Fibroblast of lung (primary cell): ENCODE results near the gene SLC27A4. TPM values are rescaled to one million over a fixed set of nuclear protein-coding genes. Genes with fewer than 3 reads are reported as not detected.

Experiments used
- DNase-seq, 2 donors: peaks; one replicate each; pipeline versions ENCODE4 v3.0.0 to v3.0.0-alpha.2; 2010; ENCODE audit warnings: low read depth in 2 of 2
- H2AFZ ChIP-seq: 2 replicates; pipeline ENCODE4 v1.5.1; 2012; ENCODE audit warnings: low read length, control low read depth, inconsistent platforms
- H3K27ac ChIP-seq: 2 replicates; pipeline ENCODE4 v1.5.1; 2011; ENCODE audit warnings: low read length, control low read depth; ENCODE audit not compliant: insufficient read depth
- H3K27me3 ChIP-seq: 2 replicates; pipeline ENCODE4 v1.5.1; 2011; ENCODE audit warnings: mild to moderate bottlenecking, low read length; ENCODE audit not compliant: control insufficient read depth, insufficient read depth
- H3K36me3 ChIP-seq: 2 replicates; pipeline ENCODE4 v1.5.1; 2011; ENCODE audit warnings: low read length; ENCODE audit not compliant: control insufficient read depth, insufficient read depth
- H3K4me1 ChIP-seq: 2 replicates; pipeline ENCODE4 v1.5.1; 2011; ENCODE audit warnings: low read length; ENCODE audit not compliant: control insufficient read depth, insufficient read depth; ENCODE audit errors: extremely low read depth
- H3K4me2 ChIP-seq: 2 replicates; pipeline ENCODE4 v1.5.1; 2011; ENCODE audit warnings: low read length, control low read depth; ENCODE audit not compliant: insufficient read depth; ENCODE audit errors: extremely low read depth
- H3K4me3 ChIP-seq, 4 experiments: fragments of 200-600 bp in 1 of 4; sonication (generic) in 1 of 4; replicated peaks in 1 of 4; 2 replicates each; pipeline ENCODE4 v1.5.1; 2011 to 2016; ENCODE audit warnings: low read length in 4 of 4, low read depth in 3 of 4, mild to moderate bottlenecking in 3 of 4, control low read depth in 2 of 4, inconsistent platforms in 1 of 4, mixed read lengths in 1 of 4; ENCODE audit not compliant: insufficient read depth in 1 of 4; ENCODE audit errors: control extremely low read depth in 1 of 4
- H3K79me2 ChIP-seq: 2 replicates; pipeline ENCODE4 v1.5.1; 2012; ENCODE audit warnings: mild to moderate bottlenecking, low read length, inconsistent platforms; ENCODE audit not compliant: control insufficient read depth, insufficient read depth
- H3K9ac ChIP-seq: 2 replicates; pipeline ENCODE4 v1.5.1; 2011; ENCODE audit warnings: mild to moderate bottlenecking, low read length, control low read depth; ENCODE audit not compliant: insufficient read depth
- H3K9me3 ChIP-seq: 2 replicates; pipeline ENCODE4 v1.5.1; 2012; ENCODE audit warnings: low read depth, low read length; ENCODE audit not compliant: control insufficient read depth, insufficient read depth
- H4K20me1 ChIP-seq: 2 replicates; pipeline ENCODE4 v1.5.1; 2011; ENCODE audit warnings: low read length; ENCODE audit not compliant: control insufficient read depth, insufficient read depth; ENCODE audit errors: extremely low read depth
- EZH2 ChIP-seq: IDR thresholded peaks from 2 replicates; pipeline ENCODE4 v1.5.1; 2012; ENCODE audit warnings: low read length, control low read depth, mild to moderate bottlenecking; ENCODE audit errors: missing control alignments
- polyA plus RNA-seq, 2 donors: library from polyadenylated mRNA; depleted of rRNA in 1 of 2; stranded (reverse) in 1 of 2; unstranded in 1 of 2; fragments of >200 nt; gene quantifications; 2 replicates each; pipeline ENCODE4 v1.2.1, GENCODE V29; 2011 to 2012; ENCODE audit warnings: missing spikeins in 1 of 2
- total RNA-seq: library from RNA; depleted of rRNA; stranded (reverse); fragments of >200 nt; gene quantifications from 2 replicates; pipeline ENCODE4 v1.2.1, GENCODE V29; 2014
- TF ChIP-seq, protein P1 (sequence below), 2 donors: IDR thresholded peaks in 1 of 2; conservative IDR thresholded peaks in 1 of 2; 1 replicate in 1 of 2; 2 replicates in 1 of 2; pipeline ENCODE4 v1.5.1; 2011 to 2012; ENCODE audit warnings: low read length in 2 of 2, control low read depth in 1 of 2, inconsistent platforms in 1 of 2, low read depth in 1 of 2, mild to moderate bottlenecking in 1 of 2

Gene SLC27A4
- total and polyA plus RNA-seq, 2 donors (not counting 1 experiment from before 2014, with no cell fraction given), result 10.3 to 11.7 TPM

DNA sequence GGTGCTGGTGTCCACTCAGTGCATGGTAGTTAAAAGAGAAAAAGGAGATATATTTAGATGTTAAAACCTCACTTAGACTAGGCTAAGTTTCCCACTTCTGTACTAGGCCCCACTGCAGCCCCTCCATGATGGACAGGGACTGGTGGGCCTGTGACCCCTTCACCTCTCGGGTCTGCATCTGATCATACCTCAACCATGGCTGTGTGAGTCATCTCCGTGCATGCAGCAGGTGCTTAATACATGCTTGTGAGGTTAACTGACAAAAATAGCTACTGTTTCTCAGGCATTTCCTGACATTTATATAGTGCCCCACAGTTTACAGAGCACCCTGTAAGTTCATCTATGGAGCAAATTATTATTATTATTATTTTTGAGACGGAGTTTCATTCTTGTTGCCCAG is 22.4 kb downstream of the SLC27A4 start:
- no peak overlapping the region for H3K4me3 ChIP-seq
- H3K36me3 ChIP-seq, result no peaks in the 10 kb centered on the region
- H4K20me1 ChIP-seq, result no peaks in the 10 kb centered on the region
- H3K27ac ChIP-seq, result no peak overlapping the region
- H2AFZ ChIP-seq, result no peak overlapping the region
- H3K79me2 ChIP-seq, result no peaks in the 10 kb centered on the region
- no peak overlapping the region for H3K9ac ChIP-seq
- no peak for DNase-seq
- H3K4me2 ChIP-seq, result no peak overlapping the region
- no peak for TF ChIP-seq EZH2
- TF ChIP-seq, protein P1, sequence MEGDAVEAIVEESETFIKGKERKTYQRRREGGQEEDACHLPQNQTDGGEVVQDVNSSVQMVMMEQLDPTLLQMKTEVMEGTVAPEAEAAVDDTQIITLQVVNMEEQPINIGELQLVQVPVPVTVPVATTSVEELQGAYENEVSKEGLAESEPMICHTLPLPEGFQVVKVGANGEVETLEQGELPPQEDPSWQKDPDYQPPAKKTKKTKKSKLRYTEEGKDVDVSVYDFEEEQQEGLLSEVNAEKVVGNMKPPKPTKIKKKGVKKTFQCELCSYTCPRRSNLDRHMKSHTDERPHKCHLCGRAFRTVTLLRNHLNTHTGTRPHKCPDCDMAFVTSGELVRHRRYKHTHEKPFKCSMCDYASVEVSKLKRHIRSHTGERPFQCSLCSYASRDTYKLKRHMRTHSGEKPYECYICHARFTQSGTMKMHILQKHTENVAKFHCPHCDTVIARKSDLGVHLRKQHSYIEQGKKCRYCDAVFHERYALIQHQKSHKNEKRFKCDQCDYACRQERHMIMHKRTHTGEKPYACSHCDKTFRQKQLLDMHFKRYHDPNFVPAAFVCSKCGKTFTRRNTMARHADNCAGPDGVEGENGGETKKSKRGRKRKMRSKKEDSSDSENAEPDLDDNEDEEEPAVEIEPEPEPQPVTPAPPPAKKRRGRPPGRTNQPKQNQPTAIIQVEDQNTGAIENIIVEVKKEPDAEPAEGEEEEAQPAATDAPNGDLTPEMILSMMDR (conservative IDR thresholded peaks at IDR 0.05 in 1 of 2, IDR thresholded peaks at IDR 0.05 in 1 of 2; ENCODE audit: low read depth in 1 of 2, low read length in 2 of 2), result no peak
- H3K9me3 ChIP-seq, result no peaks in the 10 kb centered on the region
- peaks cover 6% of the 10 kb centered on the region for H3K4me1 ChIP-seq
- no peaks in the 10 kb centered on the region for H3K27me3 ChIP-seq

DNA sequence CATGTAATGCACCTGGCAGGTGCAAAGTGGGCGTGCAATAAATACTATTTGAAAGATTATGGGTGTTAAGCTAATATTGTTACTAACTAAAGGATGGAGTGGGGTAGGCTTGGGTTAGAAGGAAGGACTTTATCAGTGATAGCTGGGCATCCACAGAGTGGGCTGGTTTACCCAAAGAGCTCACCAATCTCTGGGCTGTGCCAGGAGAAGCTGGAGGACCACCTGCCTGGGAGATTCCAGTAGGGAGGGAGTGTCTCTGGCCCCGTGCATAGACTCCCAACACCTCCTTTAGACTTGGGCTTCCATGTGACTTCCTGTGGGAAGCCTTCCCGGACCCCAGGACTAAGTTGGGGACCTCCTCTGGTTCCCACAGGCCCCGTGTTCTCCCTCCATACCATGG is 25.2 kb downstream of the SLC27A4 start:
- H3K27me3 ChIP-seq, result no peaks in the 10 kb centered on the region
- no peaks in the 10 kb centered on the region for H3K9me3 ChIP-seq
- H3K4me1 ChIP-seq, result peaks cover 6% of the 10 kb centered on the region
- no peaks in the 10 kb centered on the region for H4K20me1 ChIP-seq
- H3K4me3 ChIP-seq, result no peak overlapping the region
- no peak overlapping the region for H3K27ac ChIP-seq
- H2AFZ ChIP-seq, result no peak overlapping the region
- TF ChIP-seq EZH2, result no peak
- TF ChIP-seq, protein P1 (conservative IDR thresholded peaks at IDR 0.05 in 1 of 2, IDR thresholded peaks at IDR 0.05 in 1 of 2; ENCODE audit: low read depth in 1 of 2, low read length in 2 of 2), result no peak
- no peaks in the 10 kb centered on the region for H3K36me3 ChIP-seq
- DNase-seq, result no peak
- no peak overlapping the region for H3K4me2 ChIP-seq
- H3K79me2 ChIP-seq, result no peaks in the 10 kb centered on the region
- no peak overlapping the region for H3K9ac ChIP-seq

DNA sequence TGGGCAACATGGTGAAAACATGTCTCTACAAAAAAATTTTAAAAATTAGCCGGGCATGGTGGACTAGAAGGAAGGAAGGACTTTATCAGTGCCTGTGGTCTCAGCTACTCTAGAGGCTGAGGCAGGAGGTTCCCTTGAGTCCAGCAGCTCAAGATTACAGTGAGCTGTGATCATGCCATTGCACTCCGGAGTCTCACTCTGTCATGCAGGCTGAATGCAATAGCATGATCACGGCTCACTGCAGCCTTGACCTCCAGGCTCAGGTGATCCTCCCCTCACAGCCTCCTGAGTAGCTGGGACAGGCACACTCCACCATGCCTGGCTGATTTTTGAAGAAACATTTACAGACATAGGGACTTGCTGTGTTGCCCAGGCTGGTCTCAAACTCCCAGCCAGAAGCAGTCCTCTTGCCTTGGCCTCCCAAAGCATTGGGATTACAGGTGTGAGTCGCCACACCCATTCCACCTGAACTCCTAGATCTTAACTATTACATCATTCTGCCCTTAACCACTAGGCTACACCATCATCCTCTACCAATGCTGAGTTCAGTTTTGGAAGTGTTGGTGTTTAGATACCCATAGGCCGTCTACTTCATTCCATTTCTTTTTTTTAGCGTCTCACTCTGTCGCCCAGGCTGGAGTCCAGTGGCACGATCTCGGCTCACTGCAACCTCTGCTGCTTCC is 28.8 kb downstream of the SLC27A4 start:
- H3K27me3 ChIP-seq, result no peaks in the 10 kb centered on the region
- H3K9ac ChIP-seq, result no peak overlapping the region
- no peaks in the 10 kb centered on the region for H3K9me3 ChIP-seq
- peaks cover 7% of the 10 kb centered on the region for H3K4me1 ChIP-seq
- H3K79me2 ChIP-seq, result peaks cover 25% of the 10 kb centered on the region
- H4K20me1 ChIP-seq, result no peaks in the 10 kb centered on the region
- H3K36me3 ChIP-seq, result no peaks in the 10 kb centered on the region
- no peak for DNase-seq
- H3K4me3 ChIP-seq, result no peak overlapping the region
- H3K27ac ChIP-seq, result no peak overlapping the region
- no peak overlapping the region for H2AFZ ChIP-seq
- TF ChIP-seq, protein P1 (conservative IDR thresholded peaks at IDR 0.05 in 1 of 2, IDR thresholded peaks at IDR 0.05 in 1 of 2; ENCODE audit: low read depth in 1 of 2, low read length in 2 of 2), result no peak
- TF ChIP-seq EZH2, result no peak
- H3K4me2 ChIP-seq, result no peak overlapping the region
